Heart left ventricle (tissue), 13 donors: ENCODE results near the gene SNX22.

Source experiments
- CTCF ChIP-seq, 12 donors: fragments of 200-600 bp; sonication (generic) in 4 of 12; IDR thresholded peaks; one replicate each; pipeline versions ENCODE4 v1.5.0 to v1.8.0; 2018 to 2022; ENCODE audit warnings: antibody characterized with exemption in 12 of 12, mild to moderate bottlenecking in 5 of 12
- POLR2A ChIP-seq, 2 donors: fragments of 450-650 bp; IDR thresholded peaks; one replicate each; pipeline ENCODE4 v1.6.1; 2017; ENCODE audit warnings: antibody characterized with exemption in 2 of 2, mild to moderate bottlenecking in 2 of 2, moderate library complexity in 2 of 2
- donor health status: ischemic (EF 13 %, LVEDD 7.1; RV severe dilation, severe dysfunction).
- donor health status: DM: no; HTN: yes; CAD: no.
- donor health status: DM: no; HTN: no; CAD: no.
- donor health status: ischemic (EF 25% LVEDD 6.9; RV normal size, moderate dysfunction).
- donor health status: ischemic (EF 25% LVEDD 5.7; RV mildly dilated, moderate dysfunction).
- donor health status: ischemic (EF 35%, LVEDD 5.7; RV mildly dilated, moderate dysfunction).
- donor health status: nonischemic (EF 11% LVEDD 7.7; RV severe dilation, severe dysfunction).
- donor health status: DM: yes; HTN: yes; CAD: no.
- donor health status: PGD.
- donor health status: ischemic (EF 29% LVEDD 5.4; RV normal size, mild dysfunction).
- donor health status: nonischemic (EF 23%, LVEDD 6.1; RV moderate dilation, normal function).

GRCh38 chr15:64182859-64183370, 31.4 kb downstream of the SNX22 start:
- no peak for TF ChIP-seq CTCF (IDR thresholded peaks at IDR 0.05)
- no peak for TF ChIP-seq POLR2A (IDR thresholded peaks at IDR 0.05)
